ENCODE data around the gene HIRIP3.
"Not testable (repeated sequence)": the region's sequence is repeated elsewhere in the genome, so short reads cannot be mapped to it uniquely, and the experiment has no call there.

Gene HIRIP3

GRCh38 chr16:30015450-30015849 lies 20.0 kb upstream of the HIRIP3 start:
- not testable (repeated sequence) for DNase-seq

- not testable (repeated sequence) for DNase-seq
These were observed 17.2 kb upstream of the HIRIP3 start for GRCh38 chr16:30012598-30012997.

GRCh38 chr16:30011714-30012504 lies 16.5 kb upstream of the HIRIP3 start:
- no peak for DNase-seq

GRCh38 chr16:30010844-30011713 lies 15.7 kb upstream of the HIRIP3 start, which contains the start of gene DOC2A:
Gene DOC2A, minus strand, starts transcription at chr16:30011027. Its CDS starts 805 bp downstream, at chr16:30010222.
- DNase-seq = peak; percentile 40

- DNase-seq = no peak
These were observed 14.8 kb upstream of the HIRIP3 start for GRCh38 chr16:30009990-30010843.

- no peak for DNase-seq
These were observed 13.9 kb upstream of the HIRIP3 start for GRCh38 chr16:30009085-30009862.

- DNase-seq = no peak
These were observed 12.0 kb upstream of the HIRIP3 start for GRCh38 chr16:30007378-30007895.

GRCh38 chr16:30006659-30007377 lies 11.4 kb upstream of the HIRIP3 start:
- no peak for DNase-seq

- no peak for DNase-seq
These were observed 10.7 kb upstream of the HIRIP3 start for GRCh38 chr16:30006095-30006473.

GRCh38 chr16:30005341-30006094 lies 10.1 kb upstream of the HIRIP3 start:
- DNase-seq = peak; percentile 53

GRCh38 chr16:30004811-30005242 lies 9.4 kb upstream of the HIRIP3 start:
- no peak for DNase-seq

- DNase-seq = no peak
These were observed 9.0 kb upstream of the HIRIP3 start for GRCh38 chr16:30004424-30004776.

- no peak for DNase-seq
These were observed 8.4 kb upstream of the HIRIP3 start for GRCh38 chr16:30003670-30004423.

GRCh38 chr16:30002614-30003346 lies 7.4 kb upstream of the HIRIP3 start:
- DNase-seq = no peak

- DNase-seq = no peak
These were observed 5.6 kb upstream of the HIRIP3 start for GRCh38 chr16:30000735-30001631.

GRCh38 chr16:29999605-30000004 lies 4.2 kb upstream of the HIRIP3 start:
- DNase-seq = no peak

- no peak for DNase-seq
These were observed 1.4 kb upstream of the HIRIP3 start for GRCh38 chr16:29996766-29997250.

Measured in activated T-cell treated with anti-CD3 and anti-CD28 coated beads, Interleukin-2, amount 50 U/mL, for 1 hour (primary cell).